Activated CD8-positive, alpha-beta T cell treated with anti-CD3 and anti-CD28 coated beads for 36 hours (primary cell): ENCODE results near the gene SKI. TPM values are rescaled to one million over a fixed set of nuclear protein-coding genes. Genes with fewer than 3 reads are reported as not detected.

Experiments
- ATAC-seq: fragments of 200-7000 bp; cut with Tn5 transposase; one replicate; pipeline ENCODE4 v1.10.0; 2021; ENCODE audit warnings: mild to moderate bottlenecking, moderate library complexity
- CTCF ChIA-PET: fragments of 350-600 bp; sonication (Branson Sonifier 250); formaldehyde crosslinking; loops from one replicate; lab custom pipeline; 2021; ENCODE audit warnings: antibody characterized with exemption; lab: Charles Lee
- POLR2A ChIA-PET: fragments of 350-600 bp; sonication (Branson Sonifier 250); formaldehyde crosslinking; loops from one replicate; lab custom pipeline; 2021; ENCODE audit warnings: antibody characterized with exemption; lab: Charles Lee
- DNase-seq: peaks from one replicate; pipeline ENCODE4 v3.0.0-alpha.2; 2020
- H3K27ac Mint-ChIP-seq: one replicate; pipeline ENCODE4 v1.8.0; 2021; ENCODE audit warnings: mild to moderate bottlenecking, mixed read lengths
- H3K27me3 Mint-ChIP-seq: one replicate; pipeline ENCODE4 v1.8.0; 2021; ENCODE audit warnings: mixed read lengths
- H3K36me3 Mint-ChIP-seq: one replicate; pipeline ENCODE4 v1.8.0; 2021; ENCODE audit warnings: low read depth, mixed read lengths
- H3K4me1 Mint-ChIP-seq: one replicate; pipeline ENCODE4 v1.8.0; 2021; ENCODE audit warnings: low read depth, mixed read lengths
- H3K4me3 Mint-ChIP-seq: one replicate; pipeline ENCODE4 v1.8.0; 2021; ENCODE audit warnings: mild to moderate bottlenecking, moderate library complexity, mixed read lengths
- H3K9me3 Mint-ChIP-seq: one replicate; pipeline ENCODE4 v1.8.0; 2021; ENCODE audit warnings: mixed read lengths
- intact Hi-C: fragments of 100-400 bp; cut with micrococcal nuclease; formaldehyde crosslinking; loops from one replicate; pipeline ENCODE4 v1.10.0; 2022
- total RNA-seq, 2 experiments: library from RNA; stranded (reverse); gene quantifications; one replicate each; pipeline ENCODE4 v1.2.3, GENCODE V29; 2021
- TF ChIP-seq, protein P1 (sequence below): fragments of 200-600 bp; IDR thresholded peaks from one replicate; pipeline ENCODE4 v1.8.0; 2022; ENCODE audit warnings: antibody characterized with exemption, mild to moderate bottlenecking

Gene SKI
- total RNA-seq, 2 experiments from 2014 or later, result 27.5 to 28.3 TPM

DNA sequence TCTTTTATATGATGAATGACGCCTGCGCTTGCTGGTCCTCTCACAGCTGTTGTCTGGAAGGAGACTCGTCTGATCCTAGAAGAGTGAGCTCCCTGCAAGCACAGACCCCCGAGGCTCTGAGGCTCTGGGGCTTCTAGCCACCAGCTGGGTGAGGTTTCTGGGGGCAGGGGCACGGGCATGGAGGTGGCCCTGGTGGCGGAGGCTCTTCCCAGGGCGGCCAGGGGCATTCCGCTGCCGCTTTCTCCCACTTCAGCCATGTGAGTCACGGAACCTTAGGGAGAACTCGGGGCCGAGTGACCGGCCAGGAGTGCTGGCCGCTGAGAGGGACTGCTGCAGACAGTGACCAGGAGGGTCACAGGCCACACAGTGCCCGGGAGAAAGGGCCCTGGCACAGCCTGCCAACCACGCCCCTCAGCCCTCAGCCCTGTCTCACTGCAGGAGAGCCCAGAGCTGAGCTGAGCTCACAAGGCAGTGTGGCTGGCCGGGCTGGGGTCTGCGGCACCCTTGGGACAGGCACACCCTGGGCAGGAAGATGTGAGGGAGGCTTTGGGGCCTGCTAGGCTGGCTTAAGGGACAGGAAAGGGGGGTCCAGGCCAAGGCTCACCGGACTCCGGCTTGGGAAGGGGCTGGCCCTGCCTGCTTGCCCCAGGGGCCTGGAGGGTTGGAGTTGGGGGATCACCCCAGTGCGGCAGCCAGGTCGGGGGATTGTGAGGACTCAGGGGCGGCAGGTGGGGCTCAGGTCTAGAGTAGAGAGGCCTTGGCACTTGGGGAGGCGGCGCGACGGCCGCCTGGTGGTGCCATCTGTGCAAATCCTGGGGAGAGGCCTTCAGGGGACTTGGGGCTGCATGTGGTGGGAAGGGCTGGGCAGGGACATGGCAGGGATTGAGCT is 127.5 kb downstream of the SKI start:
- intact Hi-C loops, result no loop called here
- H3K9me3 Mint-ChIP-seq, result no peaks in the 10 kb centered on the region
- CTCF ChIA-PET, result no interaction called here
- H3K27ac Mint-ChIP-seq, result no peak overlapping the region
- no peaks in the 10 kb centered on the region for H3K27me3 Mint-ChIP-seq
- POLR2A ChIA-PET, result no interaction called here
- TF ChIP-seq, protein P1, sequence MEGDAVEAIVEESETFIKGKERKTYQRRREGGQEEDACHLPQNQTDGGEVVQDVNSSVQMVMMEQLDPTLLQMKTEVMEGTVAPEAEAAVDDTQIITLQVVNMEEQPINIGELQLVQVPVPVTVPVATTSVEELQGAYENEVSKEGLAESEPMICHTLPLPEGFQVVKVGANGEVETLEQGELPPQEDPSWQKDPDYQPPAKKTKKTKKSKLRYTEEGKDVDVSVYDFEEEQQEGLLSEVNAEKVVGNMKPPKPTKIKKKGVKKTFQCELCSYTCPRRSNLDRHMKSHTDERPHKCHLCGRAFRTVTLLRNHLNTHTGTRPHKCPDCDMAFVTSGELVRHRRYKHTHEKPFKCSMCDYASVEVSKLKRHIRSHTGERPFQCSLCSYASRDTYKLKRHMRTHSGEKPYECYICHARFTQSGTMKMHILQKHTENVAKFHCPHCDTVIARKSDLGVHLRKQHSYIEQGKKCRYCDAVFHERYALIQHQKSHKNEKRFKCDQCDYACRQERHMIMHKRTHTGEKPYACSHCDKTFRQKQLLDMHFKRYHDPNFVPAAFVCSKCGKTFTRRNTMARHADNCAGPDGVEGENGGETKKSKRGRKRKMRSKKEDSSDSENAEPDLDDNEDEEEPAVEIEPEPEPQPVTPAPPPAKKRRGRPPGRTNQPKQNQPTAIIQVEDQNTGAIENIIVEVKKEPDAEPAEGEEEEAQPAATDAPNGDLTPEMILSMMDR, result no peak
- H3K4me1 Mint-ChIP-seq, result no peaks in the 10 kb centered on the region
- no peak overlapping the region for H3K4me3 Mint-ChIP-seq
- DNase-seq (no peak), ATAC-seq (no peak)
- no peaks in the 10 kb centered on the region for H3K36me3 Mint-ChIP-seq

DNA sequence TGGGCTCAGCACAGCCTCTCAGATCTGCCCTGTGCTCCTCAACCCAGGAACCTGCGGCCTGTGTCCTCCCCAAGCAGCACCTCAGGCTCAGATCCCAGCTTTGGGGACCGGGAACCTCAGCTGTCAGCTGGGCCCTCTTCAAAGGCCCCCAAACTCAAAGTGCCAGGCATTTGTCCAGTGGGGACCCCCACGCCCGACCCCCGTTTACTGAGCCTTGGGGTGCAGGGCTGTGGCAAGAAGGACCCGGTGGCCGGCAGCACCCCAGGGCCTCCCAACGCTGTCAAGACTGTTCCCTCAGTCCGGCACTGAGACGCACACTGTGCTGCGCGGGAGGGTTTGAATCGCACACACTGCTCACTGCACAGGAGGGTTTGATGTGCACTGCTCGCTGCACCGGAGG is 128.3 kb downstream of the SKI start:
- ChIA-PET POLR2A (no interaction called here), CTCF (no interaction called here)
- Mint-ChIP-seq H3K36me3 (no peaks in the 10 kb centered on the region), H3K9me3 (no peaks in the 10 kb centered on the region), H3K4me3 (no peak overlapping the region), H3K27me3 (no peaks in the 10 kb centered on the region), H3K4me1 (no peaks in the 10 kb centered on the region), H3K27ac (no peak overlapping the region)
- TF ChIP-seq, protein P1, result no peak
- ATAC-seq (no peak), DNase-seq (no peak)
- intact Hi-C loops, result no loop called here

DNA sequence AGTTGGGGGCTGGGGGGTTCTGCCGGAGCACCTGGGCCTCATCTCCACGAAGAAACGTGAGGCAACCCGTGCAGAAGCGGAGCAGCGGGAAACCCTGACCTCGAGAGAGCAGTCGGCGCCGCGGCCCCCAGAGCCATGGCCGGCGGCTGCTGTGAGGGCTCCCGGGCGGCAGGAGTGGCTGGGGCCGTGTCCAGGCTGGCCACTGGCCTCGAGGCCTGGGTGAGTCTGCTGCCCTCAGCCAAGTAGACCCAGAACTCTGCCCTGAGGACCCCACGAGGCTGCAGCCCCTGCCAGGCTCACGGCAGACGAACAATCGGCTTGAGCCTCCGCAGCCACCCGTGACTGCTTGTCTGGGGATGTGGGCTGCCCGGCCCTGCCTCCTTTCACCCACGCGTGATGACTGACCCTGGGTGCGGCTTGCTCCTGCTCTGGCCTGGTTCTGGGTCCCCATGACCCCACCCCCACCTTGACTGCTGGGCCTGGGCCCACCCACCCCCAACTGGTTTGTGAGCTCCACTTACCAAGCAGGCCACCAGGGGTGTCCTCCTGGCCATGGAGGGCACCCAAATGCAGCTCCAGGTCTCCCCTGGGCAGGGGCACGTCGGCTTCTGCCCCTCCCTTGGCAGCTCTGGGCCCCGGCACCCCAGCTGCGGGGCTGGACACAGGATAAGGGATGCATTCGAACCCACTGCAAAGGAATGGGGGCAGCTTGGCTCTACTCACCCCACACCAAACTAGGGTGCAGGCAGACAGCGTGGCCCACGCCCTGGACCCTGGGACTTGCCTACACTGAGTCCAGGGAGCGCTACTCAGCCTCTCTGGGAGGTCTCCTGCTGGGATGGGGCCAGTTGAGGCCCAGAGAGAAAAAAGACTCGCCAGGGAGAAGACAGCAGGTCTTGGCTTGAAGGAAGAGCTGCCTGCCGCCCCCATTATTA is 129.1 kb downstream of the SKI start:
- H3K27ac Mint-ChIP-seq, result no peak overlapping the region
- DNase-seq (no peak), ATAC-seq (no peak)
- H3K9me3 Mint-ChIP-seq, result no peaks in the 10 kb centered on the region
- H3K4me1 Mint-ChIP-seq, result no peaks in the 10 kb centered on the region
- no peaks in the 10 kb centered on the region for H3K36me3 Mint-ChIP-seq
- ChIA-PET POLR2A (no interaction called here), CTCF (no interaction called here)
- H3K4me3 Mint-ChIP-seq, result no peak overlapping the region
- H3K27me3 Mint-ChIP-seq, result no peaks in the 10 kb centered on the region
- intact Hi-C loops, result no loop called here
- TF ChIP-seq, protein P1, result no peak

DNA sequence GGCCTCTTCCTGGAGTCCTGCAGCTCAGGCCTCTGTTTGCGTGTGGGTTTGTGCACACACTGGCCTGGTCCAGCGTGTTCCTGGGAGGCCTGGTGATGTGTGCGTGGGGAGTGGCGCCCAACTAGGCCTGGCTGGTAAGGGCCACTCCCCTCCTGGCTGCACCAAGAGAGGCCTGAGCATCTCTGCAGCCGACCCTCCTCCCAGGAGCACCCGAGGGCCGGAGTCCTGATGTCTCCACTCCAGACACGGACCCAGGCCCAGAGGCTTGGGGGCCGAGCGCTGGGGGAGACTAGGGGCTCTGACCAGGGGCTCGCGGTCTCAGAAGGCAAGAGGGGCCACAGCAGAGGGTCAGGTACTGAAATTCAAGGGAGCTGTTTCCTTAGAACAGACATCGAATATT is 130.0 kb downstream of the SKI start:
- intact Hi-C loops, result no loop called here
- Mint-ChIP-seq H3K4me3 (no peak overlapping the region), H3K36me3 (no peaks in the 10 kb centered on the region), H3K9me3 (no peaks in the 10 kb centered on the region), H3K27me3 (no peaks in the 10 kb centered on the region), H3K27ac (no peak overlapping the region), H3K4me1 (no peaks in the 10 kb centered on the region)
- POLR2A ChIA-PET, result no interaction called here
- ATAC-seq (no peak), DNase-seq (no peak)
- CTCF ChIA-PET, result no interaction called here
- TF ChIP-seq, protein P1, result no peak
